NCI-H1417 treated with DMSO at 0.1 percent for 48 hours (cell line): ENCODE data around the gene CELA3B.
"Not testable (repeated sequence)": the region's sequence is repeated elsewhere in the genome, so short reads cannot be mapped to it uniquely, and the experiment has no call there.

Source experiments
- DNase-seq: peaks from one replicate; lab custom pipeline; 2025; lab: John Stamatoyannopoulos, UW

CELA3B gene, protein sequence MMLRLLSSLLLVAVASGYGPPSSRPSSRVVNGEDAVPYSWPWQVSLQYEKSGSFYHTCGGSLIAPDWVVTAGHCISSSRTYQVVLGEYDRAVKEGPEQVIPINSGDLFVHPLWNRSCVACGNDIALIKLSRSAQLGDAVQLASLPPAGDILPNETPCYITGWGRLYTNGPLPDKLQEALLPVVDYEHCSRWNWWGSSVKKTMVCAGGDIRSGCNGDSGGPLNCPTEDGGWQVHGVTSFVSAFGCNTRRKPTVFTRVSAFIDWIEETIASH

DNA sequence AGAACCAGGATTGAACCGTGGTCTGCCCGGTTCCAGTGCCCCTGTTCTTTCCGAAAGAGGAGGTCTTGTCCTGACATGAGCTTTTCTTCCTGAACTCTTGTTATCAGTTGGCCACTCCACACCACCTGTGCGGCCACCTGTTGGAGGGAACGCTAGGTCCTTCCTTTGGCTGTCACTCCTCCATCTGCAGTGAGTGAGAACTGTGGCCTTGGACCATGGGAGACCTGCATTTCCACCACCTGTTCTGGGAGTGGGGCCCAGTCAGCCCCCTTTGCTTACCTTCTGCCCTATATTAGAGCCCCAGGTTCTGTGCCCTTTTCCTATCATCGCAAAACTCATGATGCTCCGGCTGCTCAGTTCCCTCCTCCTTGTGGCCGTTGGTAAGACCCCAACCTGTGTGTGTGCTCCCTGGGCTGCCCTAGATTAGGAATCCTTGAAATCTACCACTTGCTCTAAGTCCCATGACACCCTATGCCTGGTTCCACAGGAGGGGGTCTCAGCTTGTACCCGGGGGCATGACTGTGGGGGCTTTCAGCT, at the start of gene CELA3B:
TSS of gene CELA3B (plus strand) at position 320 of the 537 bp plus-strand sequence. CDS start at position 338, 18 bp downstream.
- not testable (repeated sequence) for DNase-seq

DNA sequence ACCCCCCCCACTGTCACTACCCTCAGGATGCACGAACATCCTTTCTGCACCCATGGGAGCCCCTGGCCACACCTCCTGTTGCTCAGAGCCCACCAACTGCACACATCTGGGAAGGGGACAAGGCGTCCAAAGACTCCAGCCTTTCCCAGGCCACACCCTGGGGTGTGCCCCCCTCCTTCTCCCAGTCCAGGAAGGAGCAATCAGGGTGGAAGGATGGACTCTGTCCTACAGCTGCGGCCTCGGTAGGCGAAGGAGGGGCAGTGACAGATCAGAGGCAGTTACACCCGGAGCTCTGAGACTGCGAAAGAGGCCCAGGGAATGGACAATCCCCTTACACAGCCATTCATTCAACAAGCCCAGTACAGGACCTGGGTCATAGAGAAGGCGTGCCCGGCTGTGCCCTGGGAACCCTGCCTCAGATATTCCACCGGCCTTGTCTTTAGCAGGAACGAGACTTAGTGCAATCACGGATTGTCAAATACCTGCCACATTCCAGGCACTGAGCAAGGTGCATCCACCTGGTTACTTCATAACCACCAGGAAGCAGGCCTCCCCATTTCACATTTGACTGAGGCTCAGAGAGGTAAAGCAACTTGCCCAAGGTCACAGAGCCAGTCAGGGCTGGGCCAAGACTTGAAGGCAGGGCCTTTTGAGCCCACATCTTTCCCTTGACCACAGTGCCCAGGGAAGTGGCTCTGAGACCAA, 49.1 kb upstream of the CELA3B start:
- DNase-seq: no peak

- DNase-seq: no peak
Observed at GRCh38 chr1:21930080-21930571, 46.7 kb upstream of the CELA3B start.

GRCh38 chr1:21930629-21931170, 46.1 kb upstream of the CELA3B start:
- no peak for DNase-seq

- DNase-seq: no peak
Observed at GRCh38 chr1:21931171-21932093, 45.4 kb upstream of the CELA3B start.

- DNase-seq: no peak
Observed at GRCh38 chr1:21932127-21932526, 44.7 kb upstream of the CELA3B start.

DNA sequence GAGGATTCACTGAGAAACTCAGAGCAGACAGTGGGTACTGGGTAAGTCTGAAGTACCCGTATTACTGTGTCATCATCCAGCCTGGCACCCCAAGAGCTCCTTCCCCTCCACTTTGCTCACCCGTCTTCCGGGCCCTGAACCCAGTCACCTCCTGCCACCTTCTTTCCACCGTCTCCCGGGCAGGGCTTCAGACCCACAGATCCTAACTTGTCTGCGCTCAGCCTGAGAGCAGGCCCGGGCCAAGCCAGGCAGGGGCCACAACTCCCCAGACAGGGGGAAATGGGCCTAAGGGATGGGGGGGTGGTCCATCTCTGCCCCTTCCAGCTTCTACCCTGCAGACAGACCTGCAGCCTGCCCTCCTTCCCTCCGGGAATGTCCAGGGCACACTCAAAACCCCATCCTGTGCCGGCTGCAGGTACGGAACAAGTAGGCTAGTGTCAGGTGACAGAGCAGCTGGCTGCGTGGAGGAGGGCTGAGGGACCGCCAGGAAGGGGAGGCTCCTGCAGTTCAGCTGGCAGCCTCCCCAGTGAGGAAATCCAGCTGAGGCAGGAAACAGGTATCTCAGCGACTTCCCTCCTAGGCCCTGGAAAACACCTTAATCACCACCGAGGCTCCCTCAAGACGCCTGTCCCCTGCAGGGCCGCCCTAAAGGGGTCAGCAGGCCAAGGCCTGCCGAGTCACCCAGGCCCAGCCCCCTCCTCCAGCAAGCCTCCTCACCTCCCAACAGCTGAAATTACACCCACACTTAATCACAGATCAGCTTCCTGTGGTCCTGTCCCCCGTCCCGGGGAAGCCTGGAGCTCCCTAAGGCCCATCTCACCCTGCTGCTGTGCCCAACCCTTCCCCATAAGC, 43.2 kb upstream of the CELA3B start:
- no peak for DNase-seq

GRCh38 chr1:21935393-21935804, 41.4 kb upstream of the CELA3B start:
- no peak for DNase-seq

DNA sequence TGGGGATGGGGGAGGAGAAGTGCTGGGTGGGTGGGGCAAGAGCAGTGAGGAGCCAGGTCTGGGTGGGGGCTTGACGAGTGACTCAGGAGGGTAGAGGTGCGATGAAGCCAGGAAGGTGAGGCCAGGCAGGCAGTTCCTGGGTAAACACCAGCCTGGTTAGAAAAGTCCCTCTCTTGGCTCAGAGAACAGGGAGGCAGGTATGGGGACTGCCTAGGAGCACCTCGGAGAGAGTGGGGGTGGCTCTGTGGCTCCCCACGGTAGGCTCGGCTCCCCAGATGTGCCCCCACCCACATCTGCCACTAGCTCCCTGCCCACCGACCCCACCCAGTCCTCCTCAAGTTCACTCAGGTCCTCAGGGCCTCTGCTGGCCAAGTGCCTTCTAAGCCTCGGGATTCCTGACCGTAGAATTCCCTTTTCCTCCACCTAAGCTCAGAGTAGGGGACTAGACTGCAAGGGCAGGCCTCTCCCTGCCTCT, 40.9 kb upstream of the CELA3B start:
- DNase-seq: no peak

DNA sequence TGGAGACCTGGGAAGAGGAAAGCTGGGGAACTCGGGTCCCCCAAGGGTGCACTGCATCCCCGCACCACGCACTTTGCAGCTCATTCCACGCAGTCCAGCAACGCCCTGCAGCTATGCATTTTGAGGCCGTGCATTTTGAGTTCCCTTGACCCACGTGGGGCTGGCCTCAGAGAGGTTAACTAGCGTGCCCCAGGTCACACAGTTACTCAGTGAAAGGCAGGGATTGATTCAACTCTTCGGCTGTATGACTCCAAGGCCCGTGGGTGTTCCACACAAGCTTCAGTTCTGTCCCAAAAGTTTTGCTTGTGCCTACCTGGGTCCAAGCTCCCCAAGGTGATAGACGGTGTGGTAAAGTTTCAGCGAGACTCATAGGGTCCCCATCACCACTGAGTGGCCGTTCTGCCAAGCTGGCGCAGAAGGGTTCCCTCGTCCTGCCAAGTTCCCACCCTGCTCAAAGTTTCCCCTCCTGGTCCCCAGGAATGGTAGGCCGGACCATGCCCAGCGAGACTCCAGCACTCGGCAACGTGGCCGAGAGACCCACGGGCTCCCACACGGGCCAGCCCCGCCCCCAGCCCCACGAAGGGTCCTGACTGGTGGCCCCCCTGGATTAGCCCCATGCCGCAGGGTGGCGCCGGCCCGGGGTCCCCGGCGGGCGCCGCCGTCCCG, 40.3 kb upstream of the CELA3B start:
- no peak for DNase-seq

DNA sequence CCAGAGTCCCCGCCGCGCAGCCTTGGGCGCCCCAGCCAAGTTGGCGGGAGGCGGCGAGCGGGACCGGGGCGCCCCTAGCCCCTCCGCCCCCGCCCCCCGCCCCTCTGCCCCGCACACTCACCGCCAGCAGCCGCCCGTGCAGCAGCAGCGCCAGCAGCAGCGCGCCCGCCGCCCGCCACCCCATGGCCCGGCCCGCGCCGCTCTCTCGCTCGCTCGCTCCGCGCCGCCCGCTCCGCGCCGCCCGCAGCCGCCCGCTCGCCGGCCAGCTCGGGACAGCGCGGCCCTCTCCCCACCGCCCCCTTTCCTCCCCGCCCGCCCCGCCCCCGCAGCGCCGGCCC, 39.8 kb upstream of the CELA3B start, which contains the start of gene HSPG2:
TSS of gene HSPG2 (minus strand) at position 277 of the 338 bp plus-strand sequence. CDS start at position 184, 93 bp downstream.
- DNase-seq: no peak

DNA sequence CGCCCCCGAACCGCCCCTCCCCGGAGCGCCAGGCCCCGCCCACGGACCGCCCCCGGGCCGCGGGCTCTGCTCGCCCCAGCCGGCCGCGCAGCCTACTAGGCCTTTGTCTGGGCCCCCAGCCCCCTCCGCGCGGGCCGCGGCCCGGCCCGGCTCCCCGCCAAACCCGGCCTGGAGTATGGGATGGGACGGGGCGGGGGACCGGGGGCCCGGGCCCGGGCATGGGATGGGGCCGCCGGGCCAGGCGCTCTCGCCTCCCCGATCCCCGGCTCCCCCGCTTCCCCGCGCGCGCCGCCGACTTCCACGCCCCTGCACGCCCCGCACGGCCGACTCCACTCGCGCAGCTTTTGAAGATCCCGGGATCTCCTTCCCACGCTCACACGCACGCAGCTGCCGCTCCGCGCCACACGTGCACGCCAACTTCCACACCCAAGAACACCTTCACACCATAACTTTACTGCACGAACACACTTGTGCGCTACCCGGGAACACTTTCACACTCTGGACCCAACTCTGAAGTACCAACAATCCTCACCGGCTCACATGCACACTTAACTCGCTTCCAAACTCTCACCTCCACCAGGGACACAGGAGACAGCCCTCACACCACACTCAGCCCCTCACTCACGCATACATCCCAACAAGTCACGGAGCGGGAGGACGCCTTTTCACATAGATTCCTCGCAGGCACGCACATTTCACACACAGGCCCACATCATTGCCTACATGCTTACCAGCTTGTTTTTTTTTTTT, 39.3 kb upstream of the CELA3B start:
- no peak for DNase-seq

GRCh38 chr1:21938732-21939538, 37.9 kb upstream of the CELA3B start:
- no peak for DNase-seq

- DNase-seq: no peak
Observed at GRCh38 chr1:21939650-21940374, 37.0 kb upstream of the CELA3B start.

GRCh38 chr1:21940492-21940891, 36.3 kb upstream of the CELA3B start:
- no peak for DNase-seq

- DNase-seq: no peak
Observed at GRCh38 chr1:21941370-21941769, 35.5 kb upstream of the CELA3B start.

- no peak for DNase-seq
Observed at GRCh38 chr1:21942464-21942863, 34.4 kb upstream of the CELA3B start.
